ENCODE data around the gene PCIF1.

The PCIF1 gene

GRCh38 chr20:45957021-45957941 lies 22.8 kb downstream of the PCIF1 start:
- ATAC-seq (ENCODE audit: low read depth): no peak
- peaks cover 27% of the 10 kb centered on the region for H3K36me3 Mint-ChIP-seq

GRCh38 chr20:45958593-45958992 lies 24.1 kb downstream of the PCIF1 start:
- no peak overlapping the region for H3K4me3 Mint-ChIP-seq
- no peak overlapping the region for H3K27ac Mint-ChIP-seq
- DNase-seq (ENCODE audit: low spot score in 2 of 2) (no peak), ATAC-seq (ENCODE audit: low read depth) (no peak)
- H3K27me3 Mint-ChIP-seq: no peaks in the 10 kb centered on the region
- H3K36me3 Mint-ChIP-seq: peaks cover 31% of the 10 kb centered on the region
- H3K4me1 Mint-ChIP-seq: peaks cover 5% of the 10 kb centered on the region
- H3K9me3 Mint-ChIP-seq: no peaks in the 10 kb centered on the region

More at GRCh38 chr20:45957021-45957941, 22.8 kb downstream of the PCIF1 start:
- Mint-ChIP-seq H3K27ac (no peak overlapping the region), H3K4me3 (no peak overlapping the region), H3K27me3 (no peaks in the 10 kb centered on the region), H3K9me3 (no peaks in the 10 kb centered on the region), H3K4me1 (no peaks in the 10 kb centered on the region)
- DNase-seq (ENCODE audit: low spot score in 2 of 2): no peak

- H3K4me1 Mint-ChIP-seq: peaks cover 10% of the 10 kb centered on the region
- H3K9me3 Mint-ChIP-seq: no peaks in the 10 kb centered on the region
- ATAC-seq (ENCODE audit: low read depth) (no peak), DNase-seq (ENCODE audit: low spot score in 2 of 2) (no peak)
- no peaks in the 10 kb centered on the region for H3K27me3 Mint-ChIP-seq
- no peak overlapping the region for H3K4me3 Mint-ChIP-seq
- H3K27ac Mint-ChIP-seq: no peak overlapping the region
- H3K36me3 Mint-ChIP-seq: peaks cover 29% of the 10 kb centered on the region
These were observed 24.6 kb downstream of the PCIF1 start for GRCh38 chr20:45959126-45959525.

GRCh38 chr20:45959956-45960630 lies 25.6 kb downstream of the PCIF1 start:
- no peaks in the 10 kb centered on the region for H3K27me3 Mint-ChIP-seq
- H3K4me3 Mint-ChIP-seq: no peak overlapping the region
- peak overlapping the region; percentile 14 for H3K27ac Mint-ChIP-seq
- ATAC-seq (ENCODE audit: low read depth) (peak; percentile 50), DNase-seq (ENCODE audit: low spot score in 2 of 2) (no peak)
- H3K4me1 Mint-ChIP-seq: peaks cover 10% of the 10 kb centered on the region
- no peaks in the 10 kb centered on the region for H3K9me3 Mint-ChIP-seq
- peaks cover 31% of the 10 kb centered on the region for H3K36me3 Mint-ChIP-seq

GRCh38 chr20:45962031-45962755 lies 27.7 kb downstream of the PCIF1 start:
- ATAC-seq (ENCODE audit: low read depth): no peak
- H3K9me3 Mint-ChIP-seq: no peaks in the 10 kb centered on the region
- DNase-seq (ENCODE audit: low spot score in 2 of 2): no peak
- H3K4me1 Mint-ChIP-seq: peaks cover 15% of the 10 kb centered on the region
- H3K27me3 Mint-ChIP-seq: no peaks in the 10 kb centered on the region
- H3K36me3 Mint-ChIP-seq: peaks cover 36% of the 10 kb centered on the region
- no peak overlapping the region for H3K27ac Mint-ChIP-seq
- H3K4me3 Mint-ChIP-seq: no peak overlapping the region

GRCh38 chr20:45963059-45964005 lies 28.8 kb downstream of the PCIF1 start:
- ATAC-seq (ENCODE audit: low read depth): peak; percentile 50

GRCh38 chr20:45964006-45964400 lies 29.5 kb downstream of the PCIF1 start:
- Mint-ChIP-seq H3K9me3 (no peaks in the 10 kb centered on the region), H3K27ac (no peak overlapping the region), H3K4me3 (no peak overlapping the region), H3K27me3 (no peaks in the 10 kb centered on the region), H3K36me3 (peaks cover 30% of the 10 kb centered on the region), H3K4me1 (peaks cover 15% of the 10 kb centered on the region)
- ATAC-seq (ENCODE audit: low read depth) (no peak), DNase-seq (ENCODE audit: low spot score in 2 of 2) (no peak)

More at GRCh38 chr20:45963059-45964005, 28.8 kb downstream of the PCIF1 start:
- Mint-ChIP-seq H3K4me1 (peaks cover 15% of the 10 kb centered on the region), H3K27me3 (no peaks in the 10 kb centered on the region), H3K36me3 (peaks cover 35% of the 10 kb centered on the region), H3K9me3 (no peaks in the 10 kb centered on the region), H3K4me3 (peak overlapping the region; percentile 43), H3K27ac (no peak overlapping the region)
- DNase-seq (ENCODE audit: low spot score in 2 of 2): no peak

GRCh38 chr20:45965169-45966002 lies 30.9 kb downstream of the PCIF1 start:
- DNase-seq (ENCODE audit: low spot score in 2 of 2) (no peak), ATAC-seq (ENCODE audit: low read depth) (peak; percentile 59)
- Mint-ChIP-seq H3K27ac (peak overlapping the region; percentile 35), H3K36me3 (peaks cover 19% of the 10 kb centered on the region), H3K4me1 (peaks cover 26% of the 10 kb centered on the region), H3K4me3 (no peak overlapping the region), H3K9me3 (no peaks in the 10 kb centered on the region), H3K27me3 (no peaks in the 10 kb centered on the region)

- DNase-seq (ENCODE audit: low spot score in 2 of 2) (no peak), ATAC-seq (ENCODE audit: low read depth) (no peak)
- H3K27ac Mint-ChIP-seq: no peak overlapping the region
- peaks cover 31% of the 10 kb centered on the region for H3K4me1 Mint-ChIP-seq
- H3K36me3 Mint-ChIP-seq: peaks cover 19% of the 10 kb centered on the region
- no peaks in the 10 kb centered on the region for H3K9me3 Mint-ChIP-seq
- no peak overlapping the region for H3K4me3 Mint-ChIP-seq
- no peaks in the 10 kb centered on the region for H3K27me3 Mint-ChIP-seq
These were observed 33.1 kb downstream of the PCIF1 start for GRCh38 chr20:45967551-45968080.

- Mint-ChIP-seq H3K9me3 (no peaks in the 10 kb centered on the region), H3K27me3 (no peaks in the 10 kb centered on the region), H3K36me3 (peaks cover 17% of the 10 kb centered on the region), H3K4me3 (no peak overlapping the region), H3K4me1 (peaks cover 30% of the 10 kb centered on the region), H3K27ac (no peak overlapping the region)
- DNase-seq (ENCODE audit: low spot score in 2 of 2) (no peak), ATAC-seq (ENCODE audit: low read depth) (no peak)
These were observed 33.7 kb downstream of the PCIF1 start for GRCh38 chr20:45968081-45968671.

- peaks cover 23% of the 10 kb centered on the region for H3K4me1 Mint-ChIP-seq
- no peaks in the 10 kb centered on the region for H3K9me3 Mint-ChIP-seq
- H3K27me3 Mint-ChIP-seq: no peaks in the 10 kb centered on the region
- no peak for DNase-seq (ENCODE audit: low spot score in 2 of 2)
- no peak overlapping the region for H3K4me3 Mint-ChIP-seq
- no peak overlapping the region for H3K27ac Mint-ChIP-seq
- peaks cover 14% of the 10 kb centered on the region for H3K36me3 Mint-ChIP-seq
- no peak for ATAC-seq (ENCODE audit: low read depth)
These were observed 34.6 kb downstream of the PCIF1 start for GRCh38 chr20:45968801-45969711.

Measured in memory B cell (primary cell).